GM23338 (cell line): Measurements from ENCODE around the gene ATXN7. TPM values are rescaled to one million over a fixed set of nuclear protein-coding genes. Genes with fewer than 3 reads are reported as not detected.

ENCODE experiments used
- ATAC-seq: fragments of 200-7000 bp; cut with Tn5 transposase; 3 replicates; pipeline ENCODE4 v1.9.1; 2020
- DNase-seq: peaks from one replicate; pipeline ENCODE4 v3.0.0-alpha.2; 2015; ENCODE audit warnings: low spot score
- H2AFZ ChIP-seq: fragments of 200-600 bp; sonication (generic); 2 replicates; pipeline ENCODE4 v1.8.0; 2016; ENCODE audit warnings: antibody characterized with exemption, mild to moderate bottlenecking, moderate library complexity
- H3F3A ChIP-seq: fragments of 200-600 bp; sonication (generic); replicated peaks from 2 replicates; pipeline ENCODE4 v1.8.0; 2017; ENCODE audit warnings: antibody characterized with exemption, mixed run types, low read depth
- H3K27ac ChIP-seq: fragments of 200-600 bp; sonication (generic); 2 replicates; pipeline ENCODE4 v1.6.1; 2016; ENCODE audit warnings: low read depth
- H3K27me3 ChIP-seq: fragments of 200-600 bp; sonication (generic); 2 replicates; pipeline ENCODE4 v1.8.0; 2016; ENCODE audit warnings: mild to moderate bottlenecking, mixed run types, moderate library complexity; ENCODE audit not compliant: insufficient read depth
- H3K36me3 ChIP-seq: fragments of 200-600 bp; sonication (generic); 2 replicates; pipeline ENCODE4 v1.8.0; 2016; ENCODE audit warnings: mild to moderate bottlenecking; ENCODE audit not compliant: insufficient read depth
- H3K4me1 ChIP-seq: fragments of 200-600 bp; sonication (generic); 2 replicates; pipeline ENCODE4 v1.8.0; 2016; ENCODE audit warnings: mild to moderate bottlenecking, moderate library complexity; ENCODE audit not compliant: insufficient read depth
- H3K4me2 ChIP-seq: fragments of 200-600 bp; sonication (generic); 2 replicates; pipeline ENCODE4 v1.7.1; 2017; ENCODE audit warnings: mixed run types
- H3K4me3 ChIP-seq: fragments of 200-600 bp; sonication (generic); 2 replicates; pipeline ENCODE4 v1.6.1; 2016; ENCODE audit warnings: mixed run types
- H3K79me2 ChIP-seq: fragments of 200-600 bp; sonication (generic); replicated peaks from 2 replicates; pipeline ENCODE4 v1.8.0; 2017; ENCODE audit warnings: mild to moderate bottlenecking; ENCODE audit not compliant: insufficient read depth
- H3K9me2 ChIP-seq: fragments of 200-600 bp; sonication (generic); 2 replicates; pipeline ENCODE4 v1.8.0; 2017; ENCODE audit not compliant: insufficient read depth
- H4K20me1 ChIP-seq: fragments of 200-600 bp; sonication (generic); replicated peaks from 2 replicates; pipeline ENCODE4 v1.8.0; 2017; ENCODE audit warnings: mild to moderate bottlenecking; ENCODE audit not compliant: insufficient read depth
- H3K27ac Mint-ChIP-seq: 2 replicates; pipeline ENCODE4 v1.8.0; 2020; ENCODE audit warnings: inconsistent platforms, mild to moderate bottlenecking, moderate library complexity, mixed read lengths
- H3K27me3 Mint-ChIP-seq: 3 replicates; pipeline ENCODE4 v1.8.0; 2022; ENCODE audit warnings: low read depth, mild to moderate bottlenecking, moderate library complexity, mixed read lengths, inconsistent platforms; ENCODE audit not compliant: insufficient read depth, poor library complexity
- H3K36me3 Mint-ChIP-seq: 3 replicates; pipeline ENCODE4 v1.8.0; 2021; ENCODE audit warnings: low read depth, mild to moderate bottlenecking, inconsistent platforms, moderate library complexity, mixed read lengths
- H3K4me1 Mint-ChIP-seq: 3 replicates; pipeline ENCODE4 v1.8.0; 2020; ENCODE audit warnings: mild to moderate bottlenecking, inconsistent platforms, mixed read lengths
- H3K4me3 Mint-ChIP-seq: 3 replicates; pipeline ENCODE4 v1.8.0; 2021; ENCODE audit warnings: moderate library complexity, mild to moderate bottlenecking, inconsistent platforms, mixed read lengths
- H3K9me3 Mint-ChIP-seq: 3 replicates; pipeline ENCODE4 v1.8.0; 2020; ENCODE audit warnings: moderate library complexity, mild to moderate bottlenecking, inconsistent platforms, mixed read lengths
- ETS1 ChIP-seq: IDR thresholded peaks from 2 replicates; pipeline ENCODE4 v1.6.1; 2016; ENCODE audit warnings: antibody characterized with exemption
- JUNB ChIP-seq: IDR thresholded peaks from one replicate; pipeline ENCODE4 v1.6.1; 2016; ENCODE audit warnings: antibody characterized with exemption; ENCODE audit not compliant: unreplicated experiment
- NANOG ChIP-seq: IDR thresholded peaks from 2 replicates; pipeline ENCODE4 v1.6.1; 2016; ENCODE audit warnings: antibody characterized with exemption, borderline replicate concordance
- POLR2AphosphoS5 ChIP-seq: IDR thresholded peaks from 2 replicates; pipeline ENCODE4 v1.6.1; 2016; ENCODE audit warnings: antibody characterized with exemption, low read depth
- ZNF462 ChIP-seq: fragments of 250-450 bp; sonication (Bioruptor Pico); IDR thresholded peaks from 2 replicates; pipeline ENCODE4 v1.5.0; 2020; ENCODE audit warnings: mild to moderate bottlenecking, moderate library complexity
- polyA plus RNA-seq: library from polyadenylated mRNA; unstranded; fragments of >200 nt; fragmentation: Nextera tagmentation; extraction: Ambion mirVana; gene quantifications from 2 replicates; pipeline ENCODE4 v1.2.1, GENCODE V29; 2016
- total RNA-seq: library from RNA; depleted of rRNA; stranded (reverse); fragments of >200 nt; shearing (Covaris generic); gene quantifications from 2 replicates; pipeline ENCODE4 v1.2.3, GENCODE V29; 2014

Gene ATXN7
- total and polyA plus RNA-seq, 2 experiments from 2014 or later: 4.0 to 17.2 TPM

- Mint-ChIP-seq H3K4me3 (peak overlapping the region; percentile 89), H3K4me1 (peaks cover 40% of the 10 kb centered on the region), H3K36me3 (peaks cover 8% of the 10 kb centered on the region; the same call in 2 of the 3 replicates), H3K27me3 (peaks cover 5% of the 10 kb centered on the region), H3K9me3 (no peaks in the 10 kb centered on the region), H3K27ac (no peak overlapping the region)
- no peaks in the 10 kb centered on the region for H3K9me2 ChIP-seq
- no peak overlapping the region; the same call in 1 of the 2 replicates for H3K27ac ChIP-seq
- H4K20me1 ChIP-seq: 0 out of 2 replicates have a peak, but pooled peaks cover 4% of the 10 kb centered on the region
- DNase-seq (no peak), ATAC-seq (no peak)
- no peak overlapping the region for H2AFZ ChIP-seq
- H3K4me1 ChIP-seq: peaks cover 5% of the 10 kb centered on the region
- H3K79me2 ChIP-seq: peaks cover 24% of the 10 kb centered on the region
- TF ChIP-seq ZNF462 (CRISPR knock-in tag) (no peak), ETS1 (no peak), POLR2AphosphoS5 (no peak)
- H3K27me3 ChIP-seq: peaks cover 17% of the 10 kb centered on the region
- no peaks in the 10 kb centered on the region for H3F3A ChIP-seq
- H3K4me2 ChIP-seq: peak overlapping the region; percentile 93
- no peaks in the 10 kb centered on the region for H3K36me3 ChIP-seq
- H3K4me3 ChIP-seq: peak overlapping the region; percentile 81
These were observed 47.2 kb downstream of the ATXN7 start for GRCh38 chr3:63910891-63911290.

- Mint-ChIP-seq H3K9me3 (no peaks in the 10 kb centered on the region), H3K27ac (peak overlapping the region; percentile 77; the same call in 1 of the 2 replicates), H3K4me3 (peak overlapping the region; percentile 89), H3K27me3 (peaks cover 5% of the 10 kb centered on the region), H3K36me3 (peaks cover 12% of the 10 kb centered on the region; the same call in 2 of the 3 replicates), H3K4me1 (peaks cover 40% of the 10 kb centered on the region)
- DNase-seq: no peak
- ATAC-seq: no peak
- peak overlapping the region; percentile 93 for H3K4me2 ChIP-seq
- H3K27ac ChIP-seq: peak overlapping the region; percentile 68; the same call in 1 of the 2 replicates
- peaks cover 17% of the 10 kb centered on the region for H3K27me3 ChIP-seq
- peak overlapping the region; percentile 48; the same call in 1 of the 2 replicates for H2AFZ ChIP-seq
- H3K36me3 ChIP-seq: no peaks in the 10 kb centered on the region
- H3F3A ChIP-seq: no peaks in the 10 kb centered on the region
- peak overlapping the region; percentile 81 for H3K4me3 ChIP-seq
- no peaks in the 10 kb centered on the region for H3K9me2 ChIP-seq
- 0 out of 2 replicates have a peak, but pooled peaks cover 4% of the 10 kb centered on the region for H4K20me1 ChIP-seq
- H3K79me2 ChIP-seq: peaks cover 28% of the 10 kb centered on the region
- H3K4me1 ChIP-seq: peaks cover 5% of the 10 kb centered on the region
- no peak for TF ChIP-seq NANOG
- TF ChIP-seq JUNB: no peak
- TF ChIP-seq ZNF462 (CRISPR knock-in tag): no peak
These were observed 47.8 kb downstream of the ATXN7 start for GRCh38 chr3:63911509-63911872.
